ENCODE results near the gene BTNL2.
"Not testable (repeated sequence)": the region's sequence is repeated elsewhere in the genome, so short reads cannot be mapped to it uniquely, and the experiment has no call there.

The BTNL2 gene

GRCh38 chr6:32406857-32407256, at the start of gene BTNL2:
Gene BTNL2, minus strand, starts transcription at chr6:32407181. Its CDS starts 58 bp downstream, at chr6:32407123.
- no peak for DNase-seq (ENCODE audit: low read depth in 2 of 3, low spot score in 2 of 3)

GRCh38 chr6:32449088-32449736, 42.2 kb upstream of the BTNL2 start:
- no peak for DNase-seq (ENCODE audit: low read depth in 2 of 3, low spot score in 2 of 3)

GRCh38 chr6:32447932-32448331, 41.0 kb upstream of the BTNL2 start:
- no peak for DNase-seq (ENCODE audit: low read depth in 2 of 3, low spot score in 2 of 3)

- no peak for DNase-seq (ENCODE audit: low read depth in 2 of 3, low spot score in 2 of 3)
Measured at GRCh38 chr6:32445321-32445854, 38.4 kb upstream of the BTNL2 start.

- no peak for DNase-seq (ENCODE audit: low read depth in 2 of 3, low spot score in 2 of 3)
Measured at GRCh38 chr6:32444433-32444832, 37.5 kb upstream of the BTNL2 start.

DNA sequence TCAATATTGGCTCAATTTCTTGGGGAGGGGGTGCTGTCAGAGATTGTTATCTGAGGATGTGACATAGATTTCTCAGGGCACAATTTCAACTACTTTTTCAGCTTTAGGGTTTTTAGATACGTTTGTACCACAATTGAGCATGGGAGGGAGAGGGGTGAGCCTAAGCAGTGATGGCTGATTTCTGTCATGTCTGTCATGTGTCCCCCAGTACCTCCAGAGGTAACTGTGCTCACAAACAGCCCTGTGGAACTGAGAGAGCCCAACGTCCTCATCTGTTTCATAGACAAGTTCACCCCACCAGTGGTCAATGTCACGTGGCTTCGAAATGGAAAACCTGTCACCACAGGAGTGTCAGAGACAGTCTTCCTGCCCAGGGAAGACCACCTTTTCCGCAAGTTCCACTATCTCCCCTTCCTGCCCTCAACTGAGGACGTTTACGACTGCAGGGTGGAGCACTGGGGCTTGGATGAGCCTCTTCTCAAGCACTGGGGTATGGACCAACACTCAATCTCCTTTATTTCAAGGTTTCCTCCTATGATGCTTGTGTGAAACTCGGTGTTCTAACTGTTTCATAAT, 36.1 kb upstream of the BTNL2 start:
- DNase-seq (ENCODE audit: low read depth in 2 of 3, low spot score in 2 of 3), result no peak

DNA sequence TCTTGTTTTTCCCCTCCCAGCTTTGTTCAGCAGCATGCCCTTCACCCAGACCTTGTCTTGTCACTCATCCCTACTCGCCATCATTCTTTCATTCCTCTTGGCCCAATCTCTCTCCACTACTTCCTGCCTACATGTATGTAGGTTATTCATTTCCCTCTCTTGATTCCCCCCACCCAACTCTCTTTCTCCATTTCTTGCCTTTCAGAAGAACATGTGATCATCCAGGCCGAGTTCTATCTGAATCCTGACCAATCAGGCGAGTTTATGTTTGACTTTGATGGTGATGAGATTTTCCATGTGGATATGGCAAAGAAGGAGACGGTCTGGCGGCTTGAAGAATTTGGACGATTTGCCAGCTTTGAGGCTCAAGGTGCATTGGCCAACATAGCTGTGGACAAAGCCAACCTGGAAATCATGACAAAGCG, 35.3 kb upstream of the BTNL2 start:
- no peak for DNase-seq (ENCODE audit: low read depth in 2 of 3, low spot score in 2 of 3)

GRCh38 chr6:32439602-32440214, 32.7 kb upstream of the BTNL2 start, which contains the start of gene HLA-DRA:
Gene HLA-DRA, plus strand, starts transcription at chr6:32439887. Its CDS starts 64 bp downstream, at chr6:32439951.
- peak in 1 of 3 experiments; percentile 24 for DNase-seq (ENCODE audit: low read depth in 2 of 3, low spot score in 2 of 3)

DNA sequence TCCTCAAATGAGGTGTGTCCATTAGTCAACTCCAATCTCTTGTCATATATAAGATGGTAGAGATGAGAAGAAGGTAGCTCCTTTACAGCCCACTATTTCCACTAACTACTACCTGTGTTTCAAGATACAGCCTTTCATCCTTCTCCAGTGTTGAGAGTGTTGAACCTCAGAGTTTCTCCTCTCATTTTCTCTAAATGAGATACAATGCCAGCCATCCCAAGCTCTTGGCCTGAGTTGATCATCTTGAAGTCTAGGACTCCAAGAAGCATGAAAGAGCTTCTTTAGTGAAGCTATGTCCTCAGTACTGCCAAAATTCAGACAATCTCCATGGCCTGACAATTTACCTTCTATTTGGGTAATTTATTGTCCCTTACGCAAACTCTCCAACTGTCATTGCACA, 32.2 kb upstream of the BTNL2 start:
- no peak for DNase-seq (ENCODE audit: low read depth in 2 of 3, low spot score in 2 of 3)

- no peak for DNase-seq (ENCODE audit: low read depth in 2 of 3, low spot score in 2 of 3)
Measured at GRCh38 chr6:32436995-32437836, 30.2 kb upstream of the BTNL2 start.

DNA sequence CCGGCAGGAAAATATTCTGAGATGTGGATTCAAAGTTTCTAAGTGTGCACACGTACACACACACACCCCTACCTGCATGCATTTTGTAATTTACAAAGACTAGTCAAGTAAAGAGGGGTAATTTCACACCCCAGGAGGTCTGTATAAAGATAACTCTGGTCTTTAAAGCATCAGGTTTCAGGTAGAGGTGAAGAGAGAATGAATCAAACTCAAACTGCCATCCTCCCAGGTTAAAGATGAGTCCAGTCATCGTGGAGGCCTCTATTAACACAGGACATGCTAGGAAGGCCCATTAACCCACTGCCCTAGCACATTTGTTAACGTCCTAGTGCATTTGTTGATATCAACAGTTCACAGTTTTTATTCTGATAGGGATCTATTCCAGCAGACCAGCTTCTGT, 29.2 kb upstream of the BTNL2 start:
- no peak for DNase-seq (ENCODE audit: low read depth in 2 of 3, low spot score in 2 of 3)

- not testable (repeated sequence) for DNase-seq (ENCODE audit: low read depth in 2 of 3, low spot score in 2 of 3)
Measured at GRCh38 chr6:32433950-32434349, 27.0 kb upstream of the BTNL2 start.

GRCh38 chr6:32432050-32432450, 25.1 kb upstream of the BTNL2 start:
- DNase-seq (ENCODE audit: low read depth in 2 of 3, low spot score in 2 of 3), result no peak

GRCh38 chr6:32431142-32431541, 24.2 kb upstream of the BTNL2 start:
- no peak for DNase-seq (ENCODE audit: low read depth in 2 of 3, low spot score in 2 of 3)

- DNase-seq (ENCODE audit: low read depth in 2 of 3, low spot score in 2 of 3), result no peak
Measured at GRCh38 chr6:32430179-32430578, 23.2 kb upstream of the BTNL2 start.

DNA sequence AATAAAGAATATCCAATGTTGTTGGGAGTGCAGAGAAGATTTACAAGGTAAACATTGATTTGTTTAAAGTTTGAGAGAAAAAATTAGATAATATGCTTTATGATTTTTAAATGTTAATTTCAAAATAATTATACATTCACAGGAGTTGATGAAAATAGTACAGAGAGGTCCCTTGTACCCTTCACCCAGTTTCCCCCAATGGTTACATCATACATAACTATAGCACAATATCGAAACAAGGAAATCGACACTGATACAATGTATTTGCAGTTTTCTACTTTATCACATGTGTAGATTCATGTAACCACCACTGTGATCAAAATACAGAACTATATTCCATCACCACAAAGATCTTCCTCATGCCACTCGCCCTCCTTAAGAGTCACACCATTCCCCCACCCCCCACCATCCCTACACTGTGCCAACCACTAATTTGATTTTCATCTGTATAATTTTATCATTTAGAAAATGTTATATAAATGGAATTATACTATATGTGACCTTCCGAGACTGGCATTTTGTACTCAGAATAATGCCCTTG, 21.0 kb upstream of the BTNL2 start:
- no peak for DNase-seq (ENCODE audit: low read depth in 2 of 3, low spot score in 2 of 3)

DNA sequence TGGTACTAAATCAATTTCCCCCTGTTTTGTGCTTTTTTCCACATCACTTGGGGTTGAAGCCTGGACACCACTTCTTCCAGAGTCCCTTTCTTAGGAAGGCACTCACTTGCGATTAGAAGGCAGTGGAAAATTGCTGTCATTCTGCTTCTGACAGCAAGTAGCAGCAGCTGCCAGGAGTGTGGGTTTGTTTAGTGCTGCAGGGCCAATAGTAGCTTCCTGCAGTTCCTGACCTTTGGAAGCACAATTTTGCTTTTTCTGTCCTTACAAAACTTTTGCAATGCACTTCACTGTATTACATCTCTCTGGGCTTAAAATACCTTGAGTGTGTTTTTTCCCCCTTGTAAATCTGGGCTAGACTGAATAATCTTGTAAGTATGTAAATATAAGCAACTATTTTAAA, 20.2 kb upstream of the BTNL2 start:
- DNase-seq (ENCODE audit: low read depth in 2 of 3, low spot score in 2 of 3), result no peak

- no peak for DNase-seq (ENCODE audit: low read depth in 2 of 3, low spot score in 2 of 3)
Measured at GRCh38 chr6:32426338-32426737, 19.4 kb upstream of the BTNL2 start.

DNA sequence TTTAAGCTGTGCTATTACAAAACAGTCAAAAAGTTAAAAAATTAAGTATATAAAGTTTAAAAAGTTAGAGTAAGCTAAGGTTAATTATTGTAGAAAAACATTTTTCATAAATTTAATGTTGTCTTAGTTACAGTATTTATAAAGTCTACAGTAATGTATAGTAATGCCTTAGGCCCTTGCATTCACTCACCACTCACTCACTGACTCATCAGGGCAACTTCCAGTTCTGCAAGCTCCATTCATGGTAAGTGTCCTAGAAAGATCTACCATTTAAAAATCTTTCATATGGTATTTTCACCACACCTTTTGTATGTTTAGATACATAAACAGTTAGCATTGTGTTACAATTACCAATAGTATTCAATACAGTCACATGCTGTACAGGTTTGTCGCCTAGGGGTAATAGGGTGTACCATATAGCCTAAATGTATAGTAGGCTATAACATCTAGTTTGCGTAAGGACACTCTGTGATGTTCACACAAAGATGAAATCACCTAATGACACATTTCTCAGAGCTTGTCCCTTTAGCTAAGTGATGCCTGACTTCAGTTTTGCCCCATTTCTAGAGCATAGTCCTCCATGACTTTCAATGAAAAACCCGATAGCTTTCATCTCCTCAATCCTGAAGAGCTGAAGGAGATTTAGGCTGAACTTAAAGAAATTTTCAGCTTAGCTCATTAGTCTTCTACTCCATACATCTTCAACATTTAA, 17.8 kb upstream of the BTNL2 start:
- DNase-seq (ENCODE audit: low read depth in 2 of 3, low spot score in 2 of 3), result no peak

GRCh38 chr6:32416036-32416435, 9.1 kb upstream of the BTNL2 start:
- DNase-seq (ENCODE audit: low read depth in 2 of 3, low spot score in 2 of 3), result no peak

All from activated CD8-positive, alpha-beta memory T cell treated with anti-CD3 and anti-CD28 coated beads for 48 hours (primary cell).